GM21381 (cell line): ENCODE data around the gene PPP4R3C.
"Not testable (repeated sequence)": the region's sequence is repeated elsewhere in the genome, so short reads cannot be mapped to it uniquely, and the experiment has no call there.

Source experiments
- ATAC-seq: cut with Tn5 transposase; IDR thresholded peaks from one replicate; pipeline ENCODE4 v1.9.1; 2021; ENCODE audit warnings: mild to moderate bottlenecking, moderate library complexity; ENCODE audit not compliant: unreplicated experiment

PPP4R3C gene

GRCh38 chrX:27463187-27463586, at the start of gene PPP4R3C:
Gene PPP4R3C (minus strand): TSS chrX:27463341. CDS start chrX:27463296, 45 bp downstream.
- ATAC-seq: no peak

- ATAC-seq: no peak
These were observed 28.3 kb upstream of the PPP4R3C start for GRCh38 chrX:27491397-27491796.

GRCh38 chrX:27466051-27466450, 2.9 kb upstream of the PPP4R3C start:
- no peak for ATAC-seq

GRCh38 chrX:27465036-27465435, 1.9 kb upstream of the PPP4R3C start:
- no peak for ATAC-seq

- ATAC-seq: not testable (repeated sequence)
These were observed 4.0 kb downstream of the PPP4R3C start for GRCh38 chrX:27459129-27459528.

GRCh38 chrX:27458544-27458943, 4.6 kb downstream of the PPP4R3C start:
- not testable (repeated sequence) for ATAC-seq

- no peak for ATAC-seq
These were observed 11.8 kb downstream of the PPP4R3C start for GRCh38 chrX:27451324-27451723.

- ATAC-seq: no peak
These were observed 16.7 kb downstream of the PPP4R3C start for GRCh38 chrX:27446423-27446822.

- ATAC-seq: no peak
These were observed 17.7 kb downstream of the PPP4R3C start for GRCh38 chrX:27445438-27445837.

GRCh38 chrX:27444093-27444908, 18.8 kb downstream of the PPP4R3C start:
- no peak for ATAC-seq

- ATAC-seq: not testable (repeated sequence)
These were observed 20.7 kb downstream of the PPP4R3C start for GRCh38 chrX:27442392-27442791.

- ATAC-seq: no peak
These were observed 23.4 kb downstream of the PPP4R3C start for GRCh38 chrX:27439771-27440170.

- no peak for ATAC-seq
These were observed 24.2 kb downstream of the PPP4R3C start for GRCh38 chrX:27438937-27439336.

GRCh38 chrX:27435031-27435430, 28.1 kb downstream of the PPP4R3C start:
- no peak for ATAC-seq
